Panc1 (cell line): Measurements from ENCODE around the gene CROT. TPM values are rescaled to one million over a fixed set of nuclear protein-coding genes. Genes with fewer than 3 reads are reported as not detected.

Source experiments
- ATAC-seq: fragments of 200-7000 bp; cut with Tn5 transposase; 2 replicates; pipeline ENCODE4 v1.9.1; 2020; ENCODE audit warnings: mild to moderate bottlenecking, moderate library complexity
- BruUV-seq: library from RNA; stranded (reverse); fragments of 400-500 nt; replicated peaks from 2 replicates; lab custom pipeline; 2021; lab: Mats Ljungman, UMichigan
- CTCF ChIA-PET: fragments of 300-600 bp; sonication (Branson Sonifier 250); formaldehyde crosslinking; loops from one replicate; lab custom pipeline; 2022; ENCODE audit warnings: antibody characterized with exemption; lab: Charles Lee
- POLR2A ChIA-PET: fragments of 300-600 bp; sonication (Branson Sonifier 250); formaldehyde crosslinking; loops from one replicate; lab custom pipeline; 2022; ENCODE audit warnings: antibody characterized with exemption; lab: Charles Lee
- DNase-seq: peaks from one replicate; pipeline ENCODE4 v3.0.0-alpha.2; 2010; ENCODE audit warnings: low read depth, low spot score
- H3K27ac ChIP-seq: 2 replicates; pipeline ENCODE4 v1.5.1; 2011; ENCODE audit warnings: mild to moderate bottlenecking, low read length, inconsistent platforms
- H3K27me3 ChIP-seq: fragments of 200-500 bp; sonication (Bioruptor generic); 2 replicates; pipeline ENCODE4 v1.6.0; 2014; ENCODE audit warnings: low read length, inconsistent platforms; ENCODE audit not compliant: control insufficient read depth, insufficient read depth
- H3K36me3 ChIP-seq: fragments of 200-500 bp; sonication (Bioruptor generic); 2 replicates; pipeline ENCODE4 v1.5.1; 2014; ENCODE audit warnings: inconsistent platforms, mild to moderate bottlenecking, low read length, moderate library complexity; ENCODE audit not compliant: control insufficient read depth, insufficient read depth
- H3K4me1 ChIP-seq: 2 replicates; pipeline ENCODE4 v1.5.1; 2011; ENCODE audit warnings: inconsistent platforms, mild to moderate bottlenecking, low read length, moderate library complexity; ENCODE audit not compliant: control insufficient read depth, insufficient read depth
- H3K4me3 ChIP-seq, 2 experiments: 2 replicates each; pipeline ENCODE4 v1.5.1; 2011 to 2012; ENCODE audit warnings: low read depth in 2 of 2, low read length in 2 of 2, mild to moderate bottlenecking in 2 of 2, inconsistent platforms in 1 of 2, moderate library complexity in 1 of 2
- H3K9me3 ChIP-seq: fragments of 200-500 bp; sonication (Bioruptor generic); 2 replicates; pipeline ENCODE4 v1.5.1; 2014; ENCODE audit warnings: low read depth, mild to moderate bottlenecking, inconsistent platforms, low read length, moderate library complexity; ENCODE audit not compliant: control insufficient read depth, insufficient read depth
- POLR2AphosphoS5 ChIP-seq: IDR thresholded peaks from 2 replicates; pipeline ENCODE4 v1.6.1; 2012; ENCODE audit warnings: mild to moderate bottlenecking, low read depth, low read length, moderate library complexity
- REST ChIP-seq, 2 experiments: IDR thresholded peaks; 2 replicates each; pipeline ENCODE4 v1.6.1; 2011 to 2012; ENCODE audit warnings: low read depth in 2 of 2, control low read depth in 1 of 2, low read length in 1 of 2, mild to moderate bottlenecking in 1 of 2, moderate library complexity in 1 of 2; ENCODE audit not compliant: insufficient read depth in 1 of 2
- SIN3A ChIP-seq: IDR thresholded peaks from 2 replicates; pipeline ENCODE4 v1.6.1; 2012; ENCODE audit warnings: low read depth, mild to moderate bottlenecking, low read length, moderate library complexity, borderline replicate concordance; ENCODE audit not compliant: insufficient read depth
- TCF7L2 ChIP-seq: IDR thresholded peaks from 2 replicates; pipeline ENCODE4 v1.6.1; 2011; ENCODE audit warnings: mild to moderate bottlenecking, low read depth, low read length, inconsistent platforms
- in situ Hi-C: cut with HindIII; loops from 2 replicates; pipeline ENCODE4 v1.10.0; 2016; ENCODE audit warnings: low sequenced_read_pairs, low pct_unique_long_range_greater_than_20kb
- intact Hi-C: fragments of 100-400 bp; cut with micrococcal nuclease; formaldehyde crosslinking; loops from one replicate; pipeline ENCODE4 v1.10.0; 2022; ENCODE audit not compliant: unreplicated experiment
- total RNA-seq: library from RNA; stranded (reverse); gene quantifications from one replicate; pipeline ENCODE4 v1.2.1, GENCODE V29; 2021; ENCODE audit not compliant: unreplicated experiment
- TF ChIP-seq, protein P1 (sequence below): fragments of 450-650 bp; IDR thresholded peaks from 2 replicates; pipeline ENCODE4 v1.5.1; 2017; ENCODE audit warnings: mild to moderate bottlenecking

The CROT gene
- total RNA-seq, 1 experiment from 2014 or later, result 9.8 TPM

- no peak for TF ChIP-seq TCF7L2
- TF ChIP-seq REST (IDR thresholded peaks at IDR 0.05; ENCODE audit: insufficient read depth in 1 of 2, low read depth in 2 of 2, low read length in 1 of 2), result no peak
- TF ChIP-seq, protein P1, sequence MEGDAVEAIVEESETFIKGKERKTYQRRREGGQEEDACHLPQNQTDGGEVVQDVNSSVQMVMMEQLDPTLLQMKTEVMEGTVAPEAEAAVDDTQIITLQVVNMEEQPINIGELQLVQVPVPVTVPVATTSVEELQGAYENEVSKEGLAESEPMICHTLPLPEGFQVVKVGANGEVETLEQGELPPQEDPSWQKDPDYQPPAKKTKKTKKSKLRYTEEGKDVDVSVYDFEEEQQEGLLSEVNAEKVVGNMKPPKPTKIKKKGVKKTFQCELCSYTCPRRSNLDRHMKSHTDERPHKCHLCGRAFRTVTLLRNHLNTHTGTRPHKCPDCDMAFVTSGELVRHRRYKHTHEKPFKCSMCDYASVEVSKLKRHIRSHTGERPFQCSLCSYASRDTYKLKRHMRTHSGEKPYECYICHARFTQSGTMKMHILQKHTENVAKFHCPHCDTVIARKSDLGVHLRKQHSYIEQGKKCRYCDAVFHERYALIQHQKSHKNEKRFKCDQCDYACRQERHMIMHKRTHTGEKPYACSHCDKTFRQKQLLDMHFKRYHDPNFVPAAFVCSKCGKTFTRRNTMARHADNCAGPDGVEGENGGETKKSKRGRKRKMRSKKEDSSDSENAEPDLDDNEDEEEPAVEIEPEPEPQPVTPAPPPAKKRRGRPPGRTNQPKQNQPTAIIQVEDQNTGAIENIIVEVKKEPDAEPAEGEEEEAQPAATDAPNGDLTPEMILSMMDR, result no peak
- TF ChIP-seq SIN3A, result no peak
- TF ChIP-seq POLR2AphosphoS5, result no peak
- no peaks in the 10 kb centered on the region for H3K27me3 ChIP-seq
- no peaks in the 10 kb centered on the region; the same call in 1 of the 2 replicates for H3K36me3 ChIP-seq
- ATAC-seq (no peak), DNase-seq (no peak)
- no peaks in the 10 kb centered on the region for H3K4me1 ChIP-seq
- no peaks in the 10 kb centered on the region for H3K9me3 ChIP-seq
- ChIA-PET POLR2A (no interaction called here), CTCF (no interaction called here)
- intact Hi-C loops, result no loop called here
- in situ Hi-C loops, result no loop called here
- H3K27ac ChIP-seq, result no peak overlapping the region
- no peak overlapping the region for H3K4me3 ChIP-seq
- BruUV-seq, result no TSS peak
Observed at GRCh38 chr7:87361320-87361719, 15.9 kb downstream of the CROT start.

DNA sequence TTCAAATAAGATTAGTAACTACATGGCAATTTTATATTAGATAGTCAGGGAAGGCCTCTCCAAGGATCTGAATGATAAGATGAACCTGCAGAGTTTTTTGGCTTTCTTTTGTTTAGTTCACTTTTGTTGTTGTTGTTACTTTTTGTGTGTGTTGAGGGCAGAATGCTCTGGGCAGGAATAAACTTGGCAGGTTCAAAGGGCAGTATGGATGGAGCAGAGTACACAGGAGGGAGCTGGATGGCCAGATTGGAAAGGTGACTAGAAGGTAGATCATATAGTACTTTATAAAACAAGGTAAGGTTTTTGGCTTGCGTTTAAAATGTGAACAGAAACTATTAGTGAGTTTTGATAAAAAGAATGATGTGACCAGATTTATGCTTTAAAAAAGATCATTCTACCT lies 17.9 kb downstream of the CROT start:
- Histone ChIP-seq H3K4me3 (no peak overlapping the region), H3K27ac (no peak overlapping the region), H3K9me3 (no peaks in the 10 kb centered on the region), H3K4me1 (no peaks in the 10 kb centered on the region), H3K36me3 (no peaks in the 10 kb centered on the region; the same call in 1 of the 2 replicates), H3K27me3 (no peaks in the 10 kb centered on the region)
- intact Hi-C loops (no loop called here), in situ Hi-C loops (no loop called here)
- ChIA-PET CTCF (no interaction called here), POLR2A (no interaction called here)
- no peak for DNase-seq
- BruUV-seq, result no TSS peak
- TF ChIP-seq REST (IDR thresholded peaks at IDR 0.05; ENCODE audit: insufficient read depth in 1 of 2, low read depth in 2 of 2, low read length in 1 of 2) (no peak), TCF7L2 (no peak), POLR2AphosphoS5 (no peak), SIN3A (no peak)
- TF ChIP-seq, protein P1, result no peak
- ATAC-seq, result no peak
